Caco-2 (cell line): ENCODE measurements around the gene CHDH. TPM values are rescaled to one million over a fixed set of nuclear protein-coding genes. Genes with fewer than 3 reads are reported as not detected.

Source experiments
- BruUV-seq: library from RNA; stranded (reverse); fragments of 400-500 nt; replicated peaks from 2 replicates; lab custom pipeline; 2021; lab: Mats Ljungman, UMichigan
- CTCF ChIA-PET: fragments of 300-600 bp; sonication (Branson Sonifier 250); formaldehyde crosslinking; loops from one replicate; lab custom pipeline; 2022; ENCODE audit warnings: antibody characterized with exemption; lab: Charles Lee
- POLR2A ChIA-PET: fragments of 300-600 bp; sonication (Branson Sonifier 250); formaldehyde crosslinking; loops from one replicate; lab custom pipeline; 2022; ENCODE audit warnings: antibody characterized with exemption; lab: Charles Lee
- DNase-seq, 2 experiments: peaks; one replicate each; pipeline versions ENCODE4 v3.0.0 to v3.0.0-alpha.2; 2020 to 2022
- H3K27me3 ChIP-seq: replicated peaks from 2 replicates; pipeline ENCODE4 v1.6.0; 2011; ENCODE audit warnings: low read length; ENCODE audit not compliant: control insufficient read depth, insufficient read depth
- H3K36me3 ChIP-seq: 2 replicates; pipeline ENCODE4 v1.5.1; 2011; ENCODE audit warnings: low read length; ENCODE audit not compliant: control insufficient read depth, insufficient read depth
- H3K4me1 ChIP-seq: fragments of 250-450 bp; sonication (Bioruptor Pico); 2 replicates; pipeline ENCODE4 v1.5.1; 2020; ENCODE audit warnings: mild to moderate bottlenecking
- H3K4me3 ChIP-seq: 2 replicates; pipeline ENCODE4 v1.5.1; 2011; ENCODE audit warnings: low read depth, mild to moderate bottlenecking, control low read depth, low read length
- H3K9me3 ChIP-seq: fragments of 250-450 bp; sonication (Bioruptor Pico); 2 replicates; pipeline ENCODE4 v1.5.1; 2020; ENCODE audit warnings: mild to moderate bottlenecking, moderate library complexity
- H3K27ac Mint-ChIP-seq: one replicate; pipeline ENCODE4 v1.8.0; 2022; ENCODE audit warnings: mixed read lengths; ENCODE audit not compliant: unreplicated experiment
- H3K27me3 Mint-ChIP-seq: one replicate; pipeline ENCODE4 v1.8.0; 2022; ENCODE audit warnings: mixed read lengths; ENCODE audit not compliant: insufficient read depth, unreplicated experiment
- H3K36me3 Mint-ChIP-seq: one replicate; pipeline ENCODE4 v1.8.0; 2022; ENCODE audit warnings: mild to moderate bottlenecking, mixed read lengths; ENCODE audit not compliant: insufficient read depth, unreplicated experiment
- H3K4me1 Mint-ChIP-seq: one replicate; pipeline ENCODE4 v1.8.0; 2022; ENCODE audit warnings: low read depth, mixed read lengths; ENCODE audit not compliant: unreplicated experiment
- H3K4me3 Mint-ChIP-seq: one replicate; pipeline ENCODE4 v1.8.0; 2022; ENCODE audit warnings: mild to moderate bottlenecking, moderate library complexity, mixed read lengths; ENCODE audit not compliant: unreplicated experiment
- H3K9me3 Mint-ChIP-seq: one replicate; pipeline ENCODE4 v1.8.0; 2022; ENCODE audit warnings: mixed read lengths; ENCODE audit not compliant: unreplicated experiment
- CTCF ChIP-seq, 2 experiments: fragments of 200-600 bp in 1 of 2; IDR thresholded peaks; 1 replicate in 1 of 2; 2 replicates in 1 of 2; pipeline versions ENCODE4 v1.5.1 to v1.8.0; 2011 to 2022; ENCODE audit warnings: antibody characterized with exemption in 1 of 2, control low read depth in 1 of 2, inconsistent platforms in 1 of 2, low read depth in 1 of 2, low read length in 1 of 2, mild to moderate bottlenecking in 1 of 2, moderate library complexity in 1 of 2; ENCODE audit not compliant: insufficient read depth in 1 of 2, severe bottlenecking in 1 of 2, unreplicated experiment in 1 of 2
- intact Hi-C: fragments of 100-400 bp; cut with micrococcal nuclease; formaldehyde crosslinking; loops from one replicate; pipeline ENCODE4 v1.10.0; 2022; ENCODE audit not compliant: unreplicated experiment
- total RNA-seq: library from RNA; stranded (reverse); gene quantifications from 2 replicates; pipeline ENCODE4 v1.2.3, GENCODE V29; 2022

CHDH gene
- total RNA-seq, 1 experiment from 2014 or later, result 32.4 TPM

GRCh38 chr3:53862241-53862640, 16.0 kb upstream of the CHDH start:
- CTCF ChIA-PET, result no interaction called here
- Mint-ChIP-seq H3K36me3 (peaks cover 42% of the 10 kb centered on the region), H3K27me3 (no peaks in the 10 kb centered on the region), H3K27ac (no peak overlapping the region), H3K4me3 (no peak overlapping the region), H3K9me3 (no peaks in the 10 kb centered on the region), H3K4me1 (no peaks in the 10 kb centered on the region)
- TF ChIP-seq CTCF (IDR thresholded peaks at IDR 0.05; ENCODE audit: insufficient read depth in 1 of 2, low read depth in 1 of 2, low read length in 1 of 2, severe bottlenecking in 1 of 2, unreplicated experiment in 1 of 2), result no peak
- Histone ChIP-seq H3K4me1 (no peaks in the 10 kb centered on the region), H3K4me3 (no peak overlapping the region), H3K27me3 (no peaks in the 10 kb centered on the region), H3K36me3 (no peaks in the 10 kb centered on the region; the same call in 1 of the 2 replicates), H3K9me3 (no peaks in the 10 kb centered on the region)
- no peak for DNase-seq
- no TSS peak for BruUV-seq
- intact Hi-C loops, result no loop called here
- POLR2A ChIA-PET, result no interaction called here

GRCh38 chr3:53860196-53860595, 14.0 kb upstream of the CHDH start:
- DNase-seq, result no peak
- ChIA-PET CTCF (no interaction called here), POLR2A (no interaction called here)
- H3K27me3 ChIP-seq, result no peaks in the 10 kb centered on the region
- H3K4me3 ChIP-seq, result no peak overlapping the region
- H3K27ac Mint-ChIP-seq, result no peak overlapping the region
- H3K4me1 Mint-ChIP-seq, result no peaks in the 10 kb centered on the region
- TF ChIP-seq CTCF (IDR thresholded peaks at IDR 0.05; ENCODE audit: insufficient read depth in 1 of 2, low read depth in 1 of 2, low read length in 1 of 2, severe bottlenecking in 1 of 2, unreplicated experiment in 1 of 2), result no peak
- no peak overlapping the region for H3K4me3 Mint-ChIP-seq
- H3K36me3 ChIP-seq, result no peaks in the 10 kb centered on the region; the same call in 1 of the 2 replicates
- no peaks in the 10 kb centered on the region for H3K4me1 ChIP-seq
- H3K27me3 Mint-ChIP-seq, result no peaks in the 10 kb centered on the region
- BruUV-seq, result no TSS peak
- no peaks in the 10 kb centered on the region for H3K9me3 ChIP-seq
- intact Hi-C loops, result no loop called here
- H3K36me3 Mint-ChIP-seq, result peaks cover 42% of the 10 kb centered on the region
- no peaks in the 10 kb centered on the region for H3K9me3 Mint-ChIP-seq

GRCh38 chr3:53859178-53859577, 13.0 kb upstream of the CHDH start:
- CTCF ChIA-PET, result no interaction called here

More at GRCh38 chr3:53859178-53859577, 13.0 kb upstream of the CHDH start:
- Histone ChIP-seq H3K27me3 (no peaks in the 10 kb centered on the region), H3K9me3 (no peaks in the 10 kb centered on the region), H3K4me3 (no peak overlapping the region), H3K36me3 (no peaks in the 10 kb centered on the region; the same call in 1 of the 2 replicates), H3K4me1 (no peaks in the 10 kb centered on the region)
- no peaks in the 10 kb centered on the region for H3K4me1 Mint-ChIP-seq
- H3K27me3 Mint-ChIP-seq, result no peaks in the 10 kb centered on the region
- H3K36me3 Mint-ChIP-seq, result peaks cover 39% of the 10 kb centered on the region
- no peak overlapping the region for H3K4me3 Mint-ChIP-seq
- DNase-seq, result no peak
- no peaks in the 10 kb centered on the region for H3K9me3 Mint-ChIP-seq
- no TSS peak for BruUV-seq
- TF ChIP-seq CTCF (IDR thresholded peaks at IDR 0.05; ENCODE audit: insufficient read depth in 1 of 2, low read depth in 1 of 2, low read length in 1 of 2, severe bottlenecking in 1 of 2, unreplicated experiment in 1 of 2), result no peak
- POLR2A ChIA-PET, result no interaction called here
- intact Hi-C loops, result no loop called here
- H3K27ac Mint-ChIP-seq, result no peak overlapping the region
